ENCODE measurements around the gene GAB1. TPM values are rescaled to one million over a fixed set of nuclear protein-coding genes. Genes with fewer than 3 reads are reported as not detected.

Gene GAB1
- total RNA-seq, 4 donors from 2014 or later: 102 to 129 (median 118) TPM

DNA sequence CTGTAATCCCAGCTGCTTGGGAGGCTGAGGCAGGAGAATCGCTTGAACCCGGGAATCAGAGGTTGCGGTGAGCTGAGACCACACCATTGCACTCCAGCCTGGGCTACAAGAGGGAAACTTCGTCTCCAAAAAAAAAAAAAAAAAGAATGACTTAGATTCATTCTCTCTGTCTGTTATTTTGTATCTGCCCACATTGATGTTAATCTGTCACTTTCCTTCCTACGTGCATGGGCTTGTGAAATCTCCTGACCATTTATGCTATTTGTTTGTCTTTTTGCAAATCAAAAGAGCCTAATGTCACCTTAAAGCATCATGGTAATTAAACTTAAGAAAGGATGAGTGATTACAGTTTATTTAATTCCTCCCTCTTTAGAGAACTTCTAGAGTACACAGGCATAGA, 27.4 kb downstream of the GAB1 start:
- Histone ChIP-seq H3K27me3 (no peaks in the 10 kb centered on the region), H3K36me3 (no peaks in the 10 kb centered on the region), H3K4me1 (peaks cover 24 to 94% (median 33%) of the 10 kb centered on the region in 3 donors), H3K27ac (peak overlapping the region in 3 of 4 donors; percentile 34 to 59 (median 45)), H3K4me3 (no peak overlapping the region), H3K9me3 (no peaks in the 10 kb centered on the region)
- no peak for ATAC-seq
- TF ChIP-seq POLR2A (IDR thresholded peaks at IDR 0.05) (no peak), POLR2AphosphoS5 (IDR thresholded peaks at IDR 0.05) (no peak), EP300 (IDR thresholded peaks at IDR 0.05) (no peak)
- TF ChIP-seq, protein P1, sequence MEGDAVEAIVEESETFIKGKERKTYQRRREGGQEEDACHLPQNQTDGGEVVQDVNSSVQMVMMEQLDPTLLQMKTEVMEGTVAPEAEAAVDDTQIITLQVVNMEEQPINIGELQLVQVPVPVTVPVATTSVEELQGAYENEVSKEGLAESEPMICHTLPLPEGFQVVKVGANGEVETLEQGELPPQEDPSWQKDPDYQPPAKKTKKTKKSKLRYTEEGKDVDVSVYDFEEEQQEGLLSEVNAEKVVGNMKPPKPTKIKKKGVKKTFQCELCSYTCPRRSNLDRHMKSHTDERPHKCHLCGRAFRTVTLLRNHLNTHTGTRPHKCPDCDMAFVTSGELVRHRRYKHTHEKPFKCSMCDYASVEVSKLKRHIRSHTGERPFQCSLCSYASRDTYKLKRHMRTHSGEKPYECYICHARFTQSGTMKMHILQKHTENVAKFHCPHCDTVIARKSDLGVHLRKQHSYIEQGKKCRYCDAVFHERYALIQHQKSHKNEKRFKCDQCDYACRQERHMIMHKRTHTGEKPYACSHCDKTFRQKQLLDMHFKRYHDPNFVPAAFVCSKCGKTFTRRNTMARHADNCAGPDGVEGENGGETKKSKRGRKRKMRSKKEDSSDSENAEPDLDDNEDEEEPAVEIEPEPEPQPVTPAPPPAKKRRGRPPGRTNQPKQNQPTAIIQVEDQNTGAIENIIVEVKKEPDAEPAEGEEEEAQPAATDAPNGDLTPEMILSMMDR (IDR thresholded peaks at IDR 0.05): no peak
- 58 to 75% methylated on average over 3 to 5 of the region's 5 CpGs for WGBS, 2 donors (ENCODE audit: low coverage in 1 of 2)

DNA sequence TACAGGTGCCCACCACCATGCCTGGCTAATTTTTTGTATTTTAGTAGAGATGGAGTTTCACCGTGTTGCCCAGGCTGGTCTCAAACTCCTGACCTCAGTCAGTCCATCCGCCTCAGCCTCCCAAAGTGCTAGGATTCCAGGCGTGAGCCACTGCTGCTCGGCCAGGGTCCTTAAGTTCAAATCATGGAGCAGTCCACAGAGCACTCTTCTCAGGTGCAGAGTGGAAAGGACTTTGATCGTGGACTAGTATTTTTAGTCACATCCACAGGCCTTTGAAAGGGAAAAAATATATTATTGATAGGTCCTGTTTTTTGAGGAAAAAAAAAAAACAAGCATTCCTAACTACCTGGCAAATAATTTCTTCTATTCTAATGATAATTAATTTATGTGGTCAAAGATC, 31.2 kb downstream of the GAB1 start:
- no peak for TF ChIP-seq POLR2A (IDR thresholded peaks at IDR 0.05)
- TF ChIP-seq, protein P1 (IDR thresholded peaks at IDR 0.05): no peak
- TF ChIP-seq POLR2AphosphoS5 (IDR thresholded peaks at IDR 0.05): no peak
- no peak for TF ChIP-seq EP300 (IDR thresholded peaks at IDR 0.05)
- peak overlapping the region in 2 of 4 donors; percentile 26 to 29 for H3K27ac ChIP-seq
- H3K9me3 ChIP-seq: no peaks in the 10 kb centered on the region
- peaks cover 15 to 80% (median 16%) of the 10 kb centered on the region in 3 donors for H3K4me1 ChIP-seq
- H3K4me3 ChIP-seq: no peak overlapping the region
- 90 to 100% methylated on average over 1 to 5 of the region's 5 CpGs for WGBS, 2 donors (ENCODE audit: low coverage in 1 of 2)
- ATAC-seq: no peak
- no peaks in the 10 kb centered on the region for H3K36me3 ChIP-seq
- no peaks in the 10 kb centered on the region for H3K27me3 ChIP-seq

DNA sequence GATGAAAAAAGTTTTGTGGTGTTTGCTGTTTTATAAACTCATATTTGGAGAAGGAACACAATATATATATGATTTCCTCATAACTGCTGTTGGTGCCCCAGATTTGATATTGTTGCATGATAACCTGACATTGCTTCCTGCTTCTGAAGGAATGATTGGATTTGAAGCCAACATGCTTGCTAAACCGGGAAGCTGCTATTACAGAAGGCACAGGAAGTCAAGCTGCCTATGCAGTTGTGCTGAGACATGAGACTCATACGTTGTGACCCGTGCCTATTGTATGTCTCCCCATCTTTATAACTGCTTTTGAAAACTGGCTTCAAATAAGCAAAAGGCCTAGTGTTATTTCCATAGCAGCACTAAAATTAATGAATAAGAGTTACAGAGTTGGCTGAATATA, 32.9 kb downstream of the GAB1 start:
- Histone ChIP-seq H3K4me1 (peaks cover 20 to 80% (median 26%) of the 10 kb centered on the region in 3 donors), H3K4me3 (no peak overlapping the region), H3K27me3 (no peaks in the 10 kb centered on the region), H3K27ac (peak overlapping the region in 3 of 4 donors; percentile 33 to 46 (median 38)), H3K36me3 (no peaks in the 10 kb centered on the region), H3K9me3 (no peaks in the 10 kb centered on the region)
- 23 to 40% methylated on average over 2 to 3 of the region's 3 CpGs for WGBS, 2 donors (ENCODE audit: low coverage in 1 of 2)
- ATAC-seq: peak; percentile 41
- no peak for TF ChIP-seq POLR2A (IDR thresholded peaks at IDR 0.05)
- TF ChIP-seq, protein P1 (IDR thresholded peaks at IDR 0.05): no peak
- TF ChIP-seq EP300 (IDR thresholded peaks at IDR 0.05): no peak
- TF ChIP-seq POLR2AphosphoS5 (IDR thresholded peaks at IDR 0.05): no peak

DNA sequence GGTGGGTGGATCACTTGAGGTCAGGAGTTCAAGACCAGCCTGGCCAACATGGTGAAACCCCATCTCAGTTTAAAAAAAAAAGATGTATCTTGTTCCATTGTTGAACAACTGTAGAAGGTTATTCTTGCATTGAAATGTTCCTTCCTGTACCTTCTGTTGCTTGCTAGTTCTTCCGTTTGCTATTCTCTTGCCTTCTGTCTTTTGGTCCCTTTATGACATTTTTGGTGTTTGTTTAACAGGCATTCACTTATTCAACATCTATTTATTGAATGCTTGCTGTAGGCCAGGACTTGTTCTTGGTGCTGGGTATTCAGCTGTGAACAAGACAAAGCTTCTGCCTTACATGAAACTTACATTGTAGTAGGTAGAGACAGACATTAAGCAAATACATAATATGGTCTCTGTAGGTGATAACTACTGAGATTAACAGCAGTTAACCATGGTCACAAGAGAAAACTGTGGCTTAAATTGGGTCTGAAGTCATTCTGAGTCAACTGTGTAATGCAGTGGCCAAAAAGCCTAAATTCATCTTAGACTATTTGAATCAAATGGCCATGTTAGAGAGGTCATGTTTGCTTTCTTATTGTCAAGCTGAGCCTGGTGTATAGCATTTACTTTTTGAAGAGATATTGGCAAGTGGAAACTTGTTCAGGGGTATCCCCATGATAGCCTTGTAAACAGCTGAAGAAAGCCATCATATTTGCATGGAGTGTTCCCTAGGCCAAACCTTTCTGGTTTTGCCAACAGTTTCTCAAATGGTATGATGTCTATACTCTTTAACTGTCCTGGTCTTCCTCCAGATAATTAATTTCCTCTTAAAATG, 35.6 kb downstream of the GAB1 start:
- Histone ChIP-seq H3K36me3 (no peaks in the 10 kb centered on the region), H3K27ac (peak overlapping the region in 2 of 4 donors; percentile 29 to 81), H3K9me3 (no peaks in the 10 kb centered on the region), H3K27me3 (no peaks in the 10 kb centered on the region), H3K4me3 (no peak overlapping the region), H3K4me1 (peaks cover 46 to 84% (median 53%) of the 10 kb centered on the region in 3 donors)
- no peak for ATAC-seq
- TF ChIP-seq POLR2A (IDR thresholded peaks at IDR 0.05) (no peak), EP300 (IDR thresholded peaks at IDR 0.05) (no peak), POLR2AphosphoS5 (IDR thresholded peaks at IDR 0.05) (no peak)
- TF ChIP-seq, protein P1 (IDR thresholded peaks at IDR 0.05): no peak
- 82 to 92% methylated on average over 1 of the region's 1 CpG for WGBS, 2 donors (ENCODE audit: low coverage in 1 of 2)

DNA sequence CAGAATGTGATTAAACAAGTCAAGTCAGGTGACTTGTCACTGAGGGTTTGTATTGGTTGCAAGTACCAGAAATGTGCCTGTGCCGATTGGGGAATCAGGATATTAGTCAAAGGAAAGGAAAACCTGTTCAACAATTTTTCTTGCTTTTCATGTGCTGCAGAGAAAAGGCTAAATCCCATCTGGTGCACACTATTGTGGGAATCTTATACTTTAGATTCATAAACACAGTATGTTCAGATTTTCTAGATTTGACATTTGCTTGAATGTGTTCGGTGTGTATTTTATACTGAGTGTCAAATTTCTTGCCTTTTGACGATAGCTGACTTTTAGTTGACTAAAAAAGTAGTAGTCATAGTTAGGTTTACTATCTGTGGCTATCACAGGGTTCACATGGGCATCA, 37.6 kb downstream of the GAB1 start:
- no peaks in the 10 kb centered on the region for H3K27me3 ChIP-seq
- H3K27ac ChIP-seq: peak overlapping the region; percentile 53 to 82 (median 80)
- H3K4me1 ChIP-seq: peaks cover 65 to 86% (median 73%) of the 10 kb centered on the region in 3 donors
- 69 to 70% methylated on average over 3 of the region's 3 CpGs for whole genome bisulfite sequencing, 2 donors (ENCODE audit: low coverage in 1 of 2)
- no peak for ATAC-seq
- no peaks in the 10 kb centered on the region for H3K9me3 ChIP-seq
- TF ChIP-seq POLR2AphosphoS5 (IDR thresholded peaks at IDR 0.05) (no peak), EP300 (IDR thresholded peaks at IDR 0.05) (no peak)
- TF ChIP-seq, protein P1 (IDR thresholded peaks at IDR 0.05): no peak
- H3K36me3 ChIP-seq: no peaks in the 10 kb centered on the region
- no peak overlapping the region for H3K4me3 ChIP-seq
